ENCODE measurements around the gene NRG3. TPM values are rescaled to one million over a fixed set of nuclear protein-coding genes. Genes with fewer than 3 reads are reported as not detected.

The NRG3 gene
- total and polyA plus RNA-seq, 11 donors, result 0.11 to 0.41 (median 0.27) TPM; not detected in 7

DNA sequence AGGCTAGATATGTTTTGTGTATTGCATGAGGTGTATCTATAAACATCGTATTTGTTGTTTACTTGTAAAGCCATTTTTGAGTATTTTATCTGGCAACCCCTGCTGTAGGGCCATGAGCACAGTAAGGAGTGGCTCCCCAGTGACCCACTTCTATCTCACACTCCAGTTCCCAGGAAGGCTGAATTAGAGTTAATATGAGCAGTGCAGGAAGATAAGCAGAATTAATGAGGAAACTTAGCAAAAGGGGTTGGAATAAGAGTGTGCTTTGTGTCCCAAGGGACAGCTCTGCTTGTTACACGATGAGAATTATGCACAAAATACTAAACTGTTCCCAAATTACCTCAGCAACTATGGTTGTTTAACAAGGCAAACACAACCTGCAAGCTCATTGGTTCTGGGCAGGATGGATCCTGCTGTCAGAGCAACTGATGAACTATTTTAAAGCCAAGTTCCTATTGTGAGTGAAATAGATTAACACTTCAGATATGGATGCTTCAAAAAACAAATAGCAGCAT is 1005.8 kb downstream of the NRG3 start:
- 37 to 54% (median 45%) methylated on average over 2 of the region's 2 CpGs for WGBS, 4 donors
- TF ChIP-seq POLR2A (IDR thresholded peaks at IDR 0.05), result no peak
- TF ChIP-seq, protein P1, sequence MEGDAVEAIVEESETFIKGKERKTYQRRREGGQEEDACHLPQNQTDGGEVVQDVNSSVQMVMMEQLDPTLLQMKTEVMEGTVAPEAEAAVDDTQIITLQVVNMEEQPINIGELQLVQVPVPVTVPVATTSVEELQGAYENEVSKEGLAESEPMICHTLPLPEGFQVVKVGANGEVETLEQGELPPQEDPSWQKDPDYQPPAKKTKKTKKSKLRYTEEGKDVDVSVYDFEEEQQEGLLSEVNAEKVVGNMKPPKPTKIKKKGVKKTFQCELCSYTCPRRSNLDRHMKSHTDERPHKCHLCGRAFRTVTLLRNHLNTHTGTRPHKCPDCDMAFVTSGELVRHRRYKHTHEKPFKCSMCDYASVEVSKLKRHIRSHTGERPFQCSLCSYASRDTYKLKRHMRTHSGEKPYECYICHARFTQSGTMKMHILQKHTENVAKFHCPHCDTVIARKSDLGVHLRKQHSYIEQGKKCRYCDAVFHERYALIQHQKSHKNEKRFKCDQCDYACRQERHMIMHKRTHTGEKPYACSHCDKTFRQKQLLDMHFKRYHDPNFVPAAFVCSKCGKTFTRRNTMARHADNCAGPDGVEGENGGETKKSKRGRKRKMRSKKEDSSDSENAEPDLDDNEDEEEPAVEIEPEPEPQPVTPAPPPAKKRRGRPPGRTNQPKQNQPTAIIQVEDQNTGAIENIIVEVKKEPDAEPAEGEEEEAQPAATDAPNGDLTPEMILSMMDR (IDR thresholded peaks at IDR 0.05), result no peak
- Histone ChIP-seq H3K27ac (no peak overlapping the region), H3K4me3 (no peak overlapping the region), H3K9me3 (no peaks in the 10 kb centered on the region), H3K27me3 (no peaks in the 10 kb centered on the region), H3K36me3 (no peaks in the 10 kb centered on the region), H3K4me1 (no peaks in the 10 kb centered on the region)
- intact Hi-C loops (cut with DNase I), result no loop called here
- no peak for DNase-seq
- no peak for ATAC-seq

DNA sequence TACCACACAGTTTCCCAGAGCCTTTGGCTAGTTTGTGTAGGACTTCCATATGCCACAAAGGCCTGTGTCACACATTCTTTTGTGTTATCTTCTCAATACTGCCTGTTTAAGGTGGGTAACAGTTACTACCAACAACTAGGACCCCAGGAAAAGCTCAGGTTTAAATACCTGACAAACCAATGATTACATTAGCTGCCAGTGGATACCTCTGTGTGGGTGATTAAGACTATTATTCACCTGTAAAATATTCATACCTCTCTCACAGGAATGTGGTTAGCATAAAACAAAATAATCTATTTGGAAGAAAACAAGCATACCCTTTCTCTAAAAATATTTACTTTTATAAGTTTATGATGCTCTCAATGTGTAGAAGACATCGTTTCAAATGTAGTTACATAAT is 1007.7 kb downstream of the NRG3 start:
- Histone ChIP-seq H3K4me1 (no peaks in the 10 kb centered on the region), H3K27ac (no peak overlapping the region), H3K9me3 (no peaks in the 10 kb centered on the region), H3K27me3 (no peaks in the 10 kb centered on the region), H3K36me3 (no peaks in the 10 kb centered on the region), H3K4me3 (no peak overlapping the region)
- DNase-seq, result no peak
- ATAC-seq, result no peak
- intact Hi-C loops (cut with DNase I), result no loop called here
- TF ChIP-seq, protein P1 (IDR thresholded peaks at IDR 0.05), result no peak
- no peak for TF ChIP-seq POLR2A (IDR thresholded peaks at IDR 0.05)
- WGBS, 4 donors, result 70 to 87% (median 82%) methylated on average over 1 of the region's 1 CpG

DNA sequence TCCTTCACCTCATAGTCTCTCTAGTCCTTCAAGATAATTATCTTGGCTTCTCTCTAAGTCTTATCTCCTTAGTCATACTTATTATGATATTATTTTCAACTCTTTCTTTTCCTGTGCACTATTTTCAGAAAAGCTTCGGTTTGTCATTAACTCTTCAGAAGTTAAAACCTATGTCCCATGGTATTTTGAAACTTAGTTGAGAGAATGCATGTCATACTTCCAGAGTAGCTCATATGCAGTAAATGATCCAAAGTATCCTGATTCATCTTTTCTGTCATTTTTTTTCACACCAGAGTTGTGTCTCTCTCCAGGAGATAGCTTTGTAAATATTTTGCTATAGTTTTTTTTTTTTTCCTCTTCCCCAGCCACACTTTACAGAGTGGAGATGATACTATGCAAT is 1008.6 kb downstream of the NRG3 start:
- no peaks in the 10 kb centered on the region for H3K36me3 ChIP-seq
- H3K4me1 ChIP-seq, result no peaks in the 10 kb centered on the region
- no peak overlapping the region for H3K27ac ChIP-seq
- TF ChIP-seq, protein P1 (IDR thresholded peaks at IDR 0.05), result no peak
- no peak for TF ChIP-seq POLR2A (IDR thresholded peaks at IDR 0.05)
- no peak for DNase-seq
- WGBS, 4 donors, result 30 to 48% (median 42%) methylated on average over 1 of the region's 1 CpG
- no peak overlapping the region for H3K4me3 ChIP-seq
- H3K9me3 ChIP-seq, result no peaks in the 10 kb centered on the region
- no peaks in the 10 kb centered on the region for H3K27me3 ChIP-seq
- ATAC-seq, result no peak
- intact Hi-C loops (cut with DNase I), result no loop called here

DNA sequence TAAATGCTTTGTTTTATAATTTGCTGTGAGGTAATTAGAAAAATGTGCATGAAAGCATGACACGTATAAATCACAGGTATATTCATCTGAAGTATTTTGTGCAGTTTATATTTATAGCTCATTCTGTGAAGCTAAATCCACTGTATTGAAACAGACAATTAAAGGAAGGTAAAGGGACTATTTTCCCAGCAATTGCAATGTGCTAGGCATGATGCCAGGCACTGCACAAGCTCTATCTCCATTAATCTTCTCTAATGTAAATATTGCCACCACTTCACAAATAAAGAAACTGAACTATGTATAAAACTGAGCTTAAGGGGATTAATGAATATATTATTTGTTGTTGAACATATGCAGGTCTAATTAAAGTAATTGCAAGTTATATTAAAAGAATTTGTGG is 1012.5 kb downstream of the NRG3 start:
- no peak overlapping the region for H3K27ac ChIP-seq
- H3K4me1 ChIP-seq, result no peaks in the 10 kb centered on the region
- no peaks in the 10 kb centered on the region for H3K36me3 ChIP-seq
- 57 to 82% (median 65%) methylated on average over 1 of the region's 1 CpG for WGBS, 4 donors
- no peaks in the 10 kb centered on the region for H3K9me3 ChIP-seq
- DNase-seq (no peak), ATAC-seq (no peak)
- no peaks in the 10 kb centered on the region for H3K27me3 ChIP-seq
- TF ChIP-seq, protein P1 (IDR thresholded peaks at IDR 0.05), result no peak
- no peak for TF ChIP-seq POLR2A (IDR thresholded peaks at IDR 0.05)
- no peak overlapping the region for H3K4me3 ChIP-seq
- intact Hi-C loops (cut with DNase I), result no loop called here
